LNCaP clone FGC (cell line): ENCODE measurements around the gene KDM4B.

Source experiments
- DNase-seq: peaks from one replicate; pipeline ENCODE4 v3.0.0-alpha.2; 2011; ENCODE audit warnings: low read depth
- H3K4me3 ChIP-seq: 2 replicates; pipeline ENCODE4 v1.5.1; 2011; ENCODE audit warnings: mild to moderate bottlenecking, low read depth, low read length, control low read depth
- CTCF ChIP-seq: IDR thresholded peaks from 2 replicates; pipeline ENCODE4 v1.5.1; 2012; ENCODE audit warnings: mild to moderate bottlenecking; ENCODE audit not compliant: control insufficient read depth, insufficient read depth; ENCODE audit errors: extremely low read depth

KDM4B gene

GRCh38 chr19:4996701-4997100 lies 27.8 kb downstream of the KDM4B start:
- no peak overlapping the region for H3K4me3 ChIP-seq
- no peak for DNase-seq
- no peak for TF ChIP-seq CTCF

GRCh38 chr19:4997297-4997696 lies 28.4 kb downstream of the KDM4B start:
- no peak for DNase-seq
- no peak for TF ChIP-seq CTCF
- H3K4me3 ChIP-seq, result no peak overlapping the region

GRCh38 chr19:5000120-5000611 lies 31.3 kb downstream of the KDM4B start:
- TF ChIP-seq CTCF, result no peak
- DNase-seq, result no peak
- H3K4me3 ChIP-seq, result no peak overlapping the region

GRCh38 chr19:5001615-5002014 lies 32.7 kb downstream of the KDM4B start:
- TF ChIP-seq CTCF, result peak; percentile 62
- H3K4me3 ChIP-seq, result no peak overlapping the region
- DNase-seq, result peak; percentile 15

- H3K4me3 ChIP-seq, result peak overlapping the region; percentile 7; the same call in 1 of the 2 replicates
- peak; percentile 37 for DNase-seq
- no peak for TF ChIP-seq CTCF
Measured at GRCh38 chr19:5002143-5002542, 33.2 kb downstream of the KDM4B start.

- DNase-seq, result no peak
- H3K4me3 ChIP-seq, result no peak overlapping the region
- TF ChIP-seq CTCF, result no peak
Measured at GRCh38 chr19:5003781-5004180, 34.9 kb downstream of the KDM4B start.

- TF ChIP-seq CTCF, result no peak
- DNase-seq, result no peak
- H3K4me3 ChIP-seq, result no peak overlapping the region
Measured at GRCh38 chr19:5005096-5005495, 36.2 kb downstream of the KDM4B start.
